ENCODE measurements around the gene VAV2.

VAV2 gene

GRCh38 chr9:133830711-133831110 is 161.4 kb downstream of the VAV2 start:
- peaks cover 39% of the 10 kb centered on the region for H3K4me1 Mint-ChIP-seq
- no peak for DNase-seq
- H3K4me3 Mint-ChIP-seq, result no peak overlapping the region
- H3K27me3 Mint-ChIP-seq (ENCODE audit: low read depth, poor library complexity), result no peaks in the 10 kb centered on the region
- H3K27ac Mint-ChIP-seq, result no peak overlapping the region
- H3K9me3 Mint-ChIP-seq, result no peaks in the 10 kb centered on the region
- no peak for TF ChIP-seq CTCF (IDR thresholded peaks at IDR 0.05)
- H3K36me3 Mint-ChIP-seq (ENCODE audit: low read depth), result peaks cover 7% of the 10 kb centered on the region

DNA sequence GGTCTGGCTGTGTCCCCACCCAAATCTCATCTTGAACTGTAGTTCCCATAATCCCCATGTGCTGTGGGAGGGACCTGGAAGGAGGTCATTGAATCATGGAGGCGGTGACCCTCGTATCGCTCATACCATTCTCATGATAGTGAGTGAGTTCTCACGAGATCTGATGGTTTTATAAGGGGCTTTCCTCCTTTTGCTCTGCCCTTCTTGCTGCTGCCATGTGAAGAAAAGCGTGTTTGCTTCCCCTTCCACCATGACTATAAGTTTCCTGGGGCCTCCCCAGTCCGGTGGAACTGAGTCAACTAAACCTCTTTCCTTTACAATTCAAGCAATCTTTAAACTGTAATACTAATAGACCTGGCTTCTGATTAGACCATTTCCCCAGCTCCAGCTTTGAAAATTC is 161.8 kb downstream of the VAV2 start:
- Mint-ChIP-seq H3K4me1 (peaks cover 42% of the 10 kb centered on the region), H3K27ac (no peak overlapping the region), H3K36me3 (ENCODE audit: low read depth) (peaks cover 7% of the 10 kb centered on the region), H3K9me3 (no peaks in the 10 kb centered on the region), H3K27me3 (ENCODE audit: low read depth, poor library complexity) (no peaks in the 10 kb centered on the region), H3K4me3 (no peak overlapping the region)
- no peak for DNase-seq
- TF ChIP-seq CTCF (IDR thresholded peaks at IDR 0.05), result no peak

- H3K4me1 Mint-ChIP-seq, result peaks cover 49% of the 10 kb centered on the region
- H3K27me3 Mint-ChIP-seq (ENCODE audit: low read depth, poor library complexity), result peaks cover under 1% of the 10 kb centered on the region
- DNase-seq, result no peak
- H3K9me3 Mint-ChIP-seq, result no peaks in the 10 kb centered on the region
- peaks cover 7% of the 10 kb centered on the region for H3K36me3 Mint-ChIP-seq (ENCODE audit: low read depth)
- H3K4me3 Mint-ChIP-seq, result no peak overlapping the region
- TF ChIP-seq CTCF (IDR thresholded peaks at IDR 0.05), result no peak
- no peak overlapping the region for H3K27ac Mint-ChIP-seq
Observed at GRCh38 chr9:133828338-133828997, 163.7 kb downstream of the VAV2 start.

GRCh38 chr9:133826289-133827085 is 165.6 kb downstream of the VAV2 start:
- Mint-ChIP-seq H3K4me1 (peaks cover 68% of the 10 kb centered on the region), H3K4me3 (no peak overlapping the region), H3K27me3 (ENCODE audit: low read depth, poor library complexity) (peaks cover 6% of the 10 kb centered on the region), H3K27ac (no peak overlapping the region), H3K9me3 (no peaks in the 10 kb centered on the region), H3K36me3 (ENCODE audit: low read depth) (peaks cover 7% of the 10 kb centered on the region)
- no peak for TF ChIP-seq CTCF (IDR thresholded peaks at IDR 0.05)
- DNase-seq, result no peak

- no peak for TF ChIP-seq CTCF (IDR thresholded peaks at IDR 0.05)
- DNase-seq, result no peak
- H3K27ac Mint-ChIP-seq, result peak overlapping the region; percentile 57
- peak overlapping the region; percentile 33 for H3K4me3 Mint-ChIP-seq
- peaks cover 6% of the 10 kb centered on the region for H3K36me3 Mint-ChIP-seq (ENCODE audit: low read depth)
- peaks cover 72% of the 10 kb centered on the region for H3K4me1 Mint-ChIP-seq
- no peaks in the 10 kb centered on the region for H3K9me3 Mint-ChIP-seq
- peaks cover 6% of the 10 kb centered on the region for H3K27me3 Mint-ChIP-seq (ENCODE audit: low read depth, poor library complexity)
Observed at GRCh38 chr9:133825555-133826218, 166.4 kb downstream of the VAV2 start.
